Endothelial cell (in vitro differentiated cells): ENCODE results near the gene CPLX3. TPM values are rescaled to one million over a fixed set of nuclear protein-coding genes. Genes with fewer than 3 reads are reported as not detected.

ENCODE experiments used
- DNase-seq: peaks from one replicate; pipeline ENCODE4 v3.0.0; 2021; ENCODE audit warnings: low spot score
- H3K27ac Mint-ChIP-seq: one replicate; pipeline ENCODE4 v1.8.0; 2021; ENCODE audit warnings: mixed read lengths, inconsistent platforms; ENCODE audit not compliant: unreplicated experiment
- H3K27me3 Mint-ChIP-seq: one replicate; pipeline ENCODE4 v1.8.0; 2021; ENCODE audit warnings: mild to moderate bottlenecking, moderate library complexity, mixed read lengths, inconsistent platforms; ENCODE audit not compliant: unreplicated experiment
- H3K36me3 Mint-ChIP-seq: one replicate; pipeline ENCODE4 v1.8.0; 2021; ENCODE audit warnings: mild to moderate bottlenecking, low read depth, mixed read lengths, inconsistent platforms; ENCODE audit not compliant: unreplicated experiment
- H3K4me1 Mint-ChIP-seq: one replicate; pipeline ENCODE4 v1.8.0; 2021; ENCODE audit warnings: mild to moderate bottlenecking, mixed read lengths, inconsistent platforms; ENCODE audit not compliant: unreplicated experiment
- H3K4me3 Mint-ChIP-seq: one replicate; pipeline ENCODE4 v1.8.0; 2021; ENCODE audit warnings: mild to moderate bottlenecking, mixed read lengths, inconsistent platforms; ENCODE audit not compliant: unreplicated experiment
- H3K9me3 Mint-ChIP-seq: one replicate; pipeline ENCODE4 v1.8.0; 2021; ENCODE audit warnings: mixed read lengths, inconsistent platforms; ENCODE audit not compliant: unreplicated experiment
- total RNA-seq: library from RNA; stranded (reverse); fragmentation: NEBNext Ultra II Directional; extraction: Animal tissue kit (Norgen Biotek cat#: 25700); gene quantifications from one replicate; pipeline ENCODE4 v1.2.1, GENCODE V29; 2021; ENCODE audit not compliant: unreplicated experiment
- TF ChIP-seq, protein P1 (sequence below): fragments of 200-600 bp; sonication (generic); IDR thresholded peaks from one replicate; pipeline ENCODE4 v1.5.0; 2021; ENCODE audit warnings: antibody characterized with exemption; ENCODE audit not compliant: unreplicated experiment

Gene CPLX3
- total RNA-seq, 1 donor from 2014 or later = not detected

DNA sequence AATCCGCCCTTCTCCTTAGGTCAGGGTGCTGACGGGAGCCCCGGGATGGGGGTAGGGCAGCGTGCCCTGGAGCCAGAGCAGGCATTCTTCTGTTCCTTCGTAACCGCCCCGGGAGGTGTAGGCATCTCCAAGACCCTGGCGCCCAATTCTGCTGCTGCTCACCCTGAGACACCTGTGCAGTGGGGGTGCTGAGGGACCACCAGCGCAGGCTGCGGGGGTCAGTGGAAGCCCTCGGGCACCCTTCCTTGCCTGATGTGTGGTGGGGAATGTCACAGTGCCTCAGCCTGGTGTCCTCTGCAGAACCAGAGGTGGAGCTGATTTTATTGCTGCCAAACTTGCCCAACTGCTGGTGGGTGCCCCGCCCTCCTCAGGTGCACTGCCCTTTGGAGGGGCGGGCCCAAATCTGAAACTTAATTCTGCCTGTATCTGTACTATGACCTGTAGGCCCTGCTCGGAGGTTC, 37.2 kb upstream of the CPLX3 start:
- H3K36me3 Mint-ChIP-seq = peaks cover 4% of the 10 kb centered on the region
- H3K9me3 Mint-ChIP-seq = no peaks in the 10 kb centered on the region
- no peak for DNase-seq
- TF ChIP-seq, protein P1, sequence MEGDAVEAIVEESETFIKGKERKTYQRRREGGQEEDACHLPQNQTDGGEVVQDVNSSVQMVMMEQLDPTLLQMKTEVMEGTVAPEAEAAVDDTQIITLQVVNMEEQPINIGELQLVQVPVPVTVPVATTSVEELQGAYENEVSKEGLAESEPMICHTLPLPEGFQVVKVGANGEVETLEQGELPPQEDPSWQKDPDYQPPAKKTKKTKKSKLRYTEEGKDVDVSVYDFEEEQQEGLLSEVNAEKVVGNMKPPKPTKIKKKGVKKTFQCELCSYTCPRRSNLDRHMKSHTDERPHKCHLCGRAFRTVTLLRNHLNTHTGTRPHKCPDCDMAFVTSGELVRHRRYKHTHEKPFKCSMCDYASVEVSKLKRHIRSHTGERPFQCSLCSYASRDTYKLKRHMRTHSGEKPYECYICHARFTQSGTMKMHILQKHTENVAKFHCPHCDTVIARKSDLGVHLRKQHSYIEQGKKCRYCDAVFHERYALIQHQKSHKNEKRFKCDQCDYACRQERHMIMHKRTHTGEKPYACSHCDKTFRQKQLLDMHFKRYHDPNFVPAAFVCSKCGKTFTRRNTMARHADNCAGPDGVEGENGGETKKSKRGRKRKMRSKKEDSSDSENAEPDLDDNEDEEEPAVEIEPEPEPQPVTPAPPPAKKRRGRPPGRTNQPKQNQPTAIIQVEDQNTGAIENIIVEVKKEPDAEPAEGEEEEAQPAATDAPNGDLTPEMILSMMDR = no peak
- H3K27me3 Mint-ChIP-seq = peaks cover 2% of the 10 kb centered on the region
- peak overlapping the region; percentile 16 for H3K27ac Mint-ChIP-seq
- H3K4me3 Mint-ChIP-seq = no peak overlapping the region
- peaks cover 36% of the 10 kb centered on the region for H3K4me1 Mint-ChIP-seq

DNA sequence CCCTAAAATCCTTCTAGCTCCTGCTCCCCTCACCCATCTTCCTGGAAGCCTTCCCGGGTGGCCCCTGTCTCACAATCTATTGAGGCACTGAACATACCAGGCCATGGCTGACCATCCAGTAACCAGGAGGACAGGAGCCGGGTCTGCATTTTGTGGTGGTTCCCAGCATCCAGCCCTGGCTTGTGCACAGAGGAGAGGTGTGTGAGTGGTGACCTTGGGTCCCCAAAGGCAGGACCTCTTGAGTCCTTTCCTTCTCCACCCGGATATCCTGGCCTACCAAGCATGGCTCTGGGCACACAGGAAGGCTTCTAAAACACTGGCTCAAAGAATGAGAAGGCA, 36.7 kb upstream of the CPLX3 start:
- TF ChIP-seq, protein P1 = no peak

DNA sequence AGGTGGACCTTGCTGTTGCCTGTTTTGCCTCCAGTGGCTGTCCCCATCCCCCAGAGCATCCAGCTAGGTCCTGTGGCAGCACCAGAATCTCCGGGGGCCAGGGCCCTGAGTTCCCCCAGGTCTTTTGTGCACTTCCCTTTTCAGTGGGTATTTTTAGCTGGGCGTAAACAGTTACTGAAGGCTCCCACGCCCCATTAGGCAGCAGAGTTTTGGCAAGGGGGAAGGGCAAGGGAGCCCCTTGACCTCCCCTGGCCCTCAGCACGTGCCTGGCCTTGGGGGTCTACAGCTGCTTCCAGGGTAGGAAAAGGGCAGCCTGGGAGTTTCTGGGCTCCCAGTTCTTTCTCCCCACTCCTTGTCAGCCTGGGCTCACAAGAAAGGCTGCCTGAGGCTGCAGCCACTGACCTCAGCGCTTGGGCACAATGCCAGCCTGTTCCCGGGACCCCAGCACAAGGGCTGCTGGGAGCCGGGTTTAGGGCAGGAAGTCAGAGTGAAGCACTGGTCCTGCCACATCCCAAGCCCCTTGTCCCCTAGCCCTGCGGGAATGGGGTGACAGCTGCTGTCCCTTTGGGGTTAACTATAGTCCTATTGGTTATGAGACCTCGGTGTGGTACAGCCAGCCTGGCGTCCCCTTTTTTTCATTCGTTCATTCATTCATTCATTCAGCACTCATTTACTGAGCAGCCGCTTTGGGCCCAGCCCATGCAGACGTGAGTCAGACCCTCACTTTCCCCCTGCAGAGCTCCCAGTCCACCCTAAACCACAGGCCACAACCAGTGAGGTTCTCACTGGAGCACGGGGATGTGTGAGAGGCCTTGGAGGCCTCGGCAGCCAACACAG, 36.1 kb upstream of the CPLX3 start:
- TF ChIP-seq, protein P1 = no peak
- Mint-ChIP-seq H3K36me3 (no peaks in the 10 kb centered on the region), H3K9me3 (no peaks in the 10 kb centered on the region), H3K4me3 (no peak overlapping the region), H3K27ac (no peak overlapping the region), H3K4me1 (peaks cover 30% of the 10 kb centered on the region), H3K27me3 (peaks cover 2% of the 10 kb centered on the region)
- no peak for DNase-seq

More for the DNA sequence above, 36.7 kb upstream of the CPLX3 start:
- Mint-ChIP-seq H3K36me3 (peaks cover 4% of the 10 kb centered on the region), H3K4me1 (peaks cover 32% of the 10 kb centered on the region), H3K4me3 (peak overlapping the region; percentile 19), H3K9me3 (no peaks in the 10 kb centered on the region), H3K27ac (peak overlapping the region; percentile 16), H3K27me3 (peaks cover 2% of the 10 kb centered on the region)
- no peak for DNase-seq

DNA sequence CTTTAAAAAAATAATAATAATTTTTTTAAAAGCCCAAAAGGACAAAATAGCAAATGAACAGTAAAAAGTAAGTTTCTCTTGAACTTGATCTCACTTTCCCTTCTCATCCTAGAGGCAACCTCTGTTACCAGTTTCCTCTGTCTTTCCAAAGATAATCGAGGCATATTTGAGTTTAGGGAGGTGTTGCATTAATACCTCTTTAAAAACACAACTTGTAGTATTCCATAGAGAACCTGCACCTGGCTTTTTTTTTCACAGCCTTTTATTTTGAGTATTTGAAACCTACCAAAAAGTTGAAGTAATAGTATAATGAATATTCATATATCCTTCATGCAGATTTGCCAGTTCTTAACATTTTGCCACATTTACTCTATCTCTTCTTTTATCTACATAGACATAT, 35.4 kb upstream of the CPLX3 start:
- H3K9me3 Mint-ChIP-seq = no peaks in the 10 kb centered on the region
- TF ChIP-seq, protein P1 = no peak
- H3K36me3 Mint-ChIP-seq = peaks cover 1% of the 10 kb centered on the region
- DNase-seq = no peak
- H3K27ac Mint-ChIP-seq = no peak overlapping the region
- H3K27me3 Mint-ChIP-seq = peaks cover 2% of the 10 kb centered on the region
- H3K4me3 Mint-ChIP-seq = no peak overlapping the region
- H3K4me1 Mint-ChIP-seq = peaks cover 32% of the 10 kb centered on the region

DNA sequence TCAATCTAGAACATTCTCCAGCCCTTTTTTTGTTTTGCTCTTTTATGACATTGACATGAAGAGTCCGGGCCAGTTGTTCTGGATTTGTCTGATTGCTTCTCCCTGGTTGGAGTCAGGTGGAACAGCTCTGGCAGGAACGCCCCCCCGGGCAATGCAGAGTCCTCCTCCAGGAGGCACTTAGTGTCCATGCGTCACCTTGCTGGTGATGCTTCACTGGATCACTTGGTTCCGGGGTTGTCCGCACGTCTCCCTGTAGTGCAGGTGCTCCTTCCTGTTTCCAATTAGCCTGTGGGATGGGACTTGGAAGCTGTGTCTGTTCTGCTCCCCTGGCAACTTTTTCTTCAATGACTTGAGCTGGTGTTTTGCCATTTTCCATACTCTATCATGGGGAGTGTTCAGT, 34.8 kb upstream of the CPLX3 start:
- no peak overlapping the region for H3K27ac Mint-ChIP-seq
- peaks cover 2% of the 10 kb centered on the region for H3K27me3 Mint-ChIP-seq
- no peaks in the 10 kb centered on the region for H3K9me3 Mint-ChIP-seq
- TF ChIP-seq, protein P1 = no peak
- H3K4me3 Mint-ChIP-seq = no peak overlapping the region
- H3K36me3 Mint-ChIP-seq = peaks cover 4% of the 10 kb centered on the region
- DNase-seq = no peak
- H3K4me1 Mint-ChIP-seq = peaks cover 32% of the 10 kb centered on the region
